KBM-7 (cell line): ENCODE measurements around the gene DDX19B.
"Not testable (repeated sequence)": the region's sequence is repeated elsewhere in the genome, so short reads cannot be mapped to it uniquely, and the experiment has no call there.

Experiments used
- DNase-seq: peaks from one replicate; pipeline ENCODE4 v3.0.0-alpha.2; 2015
- in situ Hi-C: fragments of 300-500 bp; cut with MboI; formaldehyde crosslinking; loops from 2 replicates; pipeline ENCODE4 v1.14.3; 2020; ENCODE audit warnings: low sequenced_read_pairs, low pct_unique_long_range_greater_than_20kb, mixed read lengths

Gene DDX19B

DNA sequence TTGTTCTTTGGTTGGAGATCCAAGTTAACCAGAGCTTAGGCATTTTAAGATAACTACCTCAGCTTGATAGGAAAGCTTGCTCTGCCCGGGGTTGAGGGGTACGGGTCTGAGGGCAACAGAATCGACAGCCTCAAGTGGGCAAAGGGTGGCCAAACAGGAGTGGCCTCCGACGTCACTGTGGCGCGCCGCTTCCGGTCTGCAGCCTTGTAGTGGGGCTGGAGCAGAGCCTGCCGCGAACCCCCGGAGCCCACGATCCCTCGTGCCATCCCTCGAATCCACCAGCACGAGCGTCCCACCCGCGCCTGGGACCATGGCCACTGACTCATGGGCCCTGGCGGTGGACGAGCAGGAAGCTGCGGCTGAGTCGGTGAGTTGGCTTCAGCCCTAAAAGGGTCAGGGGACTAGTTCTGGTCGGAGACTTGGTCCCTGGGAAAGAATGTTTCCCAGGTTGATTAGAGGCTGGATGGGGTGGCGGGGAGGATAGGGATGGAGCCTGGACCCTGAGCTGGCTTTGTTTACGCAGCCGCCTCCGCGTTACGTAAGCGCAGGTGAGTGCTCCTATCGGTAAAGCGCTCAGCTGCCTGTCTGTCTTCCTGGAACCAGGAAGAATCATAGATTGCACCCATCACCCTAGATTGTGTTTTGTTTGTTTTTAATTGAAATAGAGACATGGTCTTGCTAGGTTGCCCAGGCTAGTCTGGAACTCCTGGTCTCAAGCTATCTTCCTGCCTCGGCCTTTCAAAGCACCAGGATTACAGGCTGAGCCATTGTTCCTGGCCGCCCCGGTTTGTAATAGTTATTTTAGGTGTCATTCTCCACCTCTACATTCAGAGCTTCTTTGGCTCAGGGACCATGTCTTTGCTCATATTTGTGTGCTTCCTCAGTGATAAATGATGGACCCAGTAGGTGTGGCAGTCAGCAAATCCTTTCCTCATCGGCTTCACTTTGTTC, at the start of gene DDX19B:
Gene DDX19B, plus strand, starts transcription at position 199 of the 951 bp plus-strand sequence. Its CDS starts 112 bp downstream, at position 311.
- in situ Hi-C loops = no loop called here
- no peak for DNase-seq

DNA sequence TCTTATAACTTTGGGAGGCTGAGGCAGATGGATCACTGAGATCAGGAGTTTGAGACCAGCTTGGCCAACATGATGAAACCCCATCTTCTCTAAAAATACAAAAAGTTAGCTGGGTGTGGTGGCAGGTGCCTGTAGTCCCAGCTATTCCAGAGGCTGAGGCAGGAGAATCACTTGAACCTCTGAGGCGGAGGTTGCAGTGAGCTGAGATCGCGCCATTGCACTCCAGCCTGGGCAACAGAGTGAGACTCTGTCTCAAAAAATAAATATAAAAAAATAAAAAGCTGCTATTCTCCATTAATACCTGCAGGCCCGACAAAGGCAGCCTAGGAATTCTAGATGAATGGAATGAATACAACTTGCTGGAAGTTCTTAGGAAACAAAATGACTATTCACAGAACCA, 49.3 kb upstream of the DDX19B start:
- DNase-seq, in situ Hi-C loops: not testable (repeated sequence)

DNA sequence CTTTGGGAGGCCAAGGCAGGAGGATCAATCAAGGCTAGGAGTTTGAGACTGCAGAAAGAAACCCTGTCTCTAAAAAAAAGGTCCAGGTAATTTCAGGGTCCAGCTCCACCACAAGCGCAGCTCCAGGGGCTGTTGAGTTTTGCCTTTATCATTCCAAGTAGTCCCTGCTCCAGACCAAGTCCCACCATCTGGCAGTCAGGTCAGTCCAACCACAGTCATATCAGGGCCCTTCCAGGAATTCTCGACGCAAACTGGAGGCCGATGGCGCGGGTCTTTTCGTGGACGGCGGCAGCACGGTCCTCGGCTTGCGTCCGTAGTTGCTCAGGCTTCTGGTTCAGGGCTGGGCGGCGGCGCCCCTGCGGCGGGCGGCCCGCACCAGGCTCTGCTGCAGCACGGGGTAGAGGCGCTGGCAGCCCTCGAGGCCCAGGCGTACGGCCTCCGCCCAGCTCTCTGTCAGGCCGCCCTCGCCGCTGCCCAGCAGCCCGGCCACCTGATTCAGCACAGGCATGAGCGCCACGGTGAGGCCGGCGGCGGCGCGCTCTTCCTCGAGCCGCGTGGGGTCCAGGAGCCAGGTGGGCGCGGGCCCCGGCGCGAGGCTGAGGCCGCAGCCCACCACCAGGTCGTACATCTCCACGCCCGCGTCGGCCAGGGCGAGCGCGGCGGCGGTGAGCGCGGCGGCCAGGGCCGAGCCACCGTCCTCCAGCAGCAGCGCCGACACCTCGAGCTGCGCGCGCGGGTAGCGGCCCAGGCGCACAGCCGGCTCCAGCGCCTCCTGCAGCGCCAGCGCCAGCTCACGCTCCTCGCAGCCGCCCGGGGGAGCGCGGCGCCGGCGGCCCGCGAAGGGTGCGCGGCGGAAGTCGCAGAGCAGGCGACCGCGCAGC, 48.0 kb upstream of the DDX19B start:
- DNase-seq = peak; percentile 48
- in situ Hi-C loops = no loop called here

DNA sequence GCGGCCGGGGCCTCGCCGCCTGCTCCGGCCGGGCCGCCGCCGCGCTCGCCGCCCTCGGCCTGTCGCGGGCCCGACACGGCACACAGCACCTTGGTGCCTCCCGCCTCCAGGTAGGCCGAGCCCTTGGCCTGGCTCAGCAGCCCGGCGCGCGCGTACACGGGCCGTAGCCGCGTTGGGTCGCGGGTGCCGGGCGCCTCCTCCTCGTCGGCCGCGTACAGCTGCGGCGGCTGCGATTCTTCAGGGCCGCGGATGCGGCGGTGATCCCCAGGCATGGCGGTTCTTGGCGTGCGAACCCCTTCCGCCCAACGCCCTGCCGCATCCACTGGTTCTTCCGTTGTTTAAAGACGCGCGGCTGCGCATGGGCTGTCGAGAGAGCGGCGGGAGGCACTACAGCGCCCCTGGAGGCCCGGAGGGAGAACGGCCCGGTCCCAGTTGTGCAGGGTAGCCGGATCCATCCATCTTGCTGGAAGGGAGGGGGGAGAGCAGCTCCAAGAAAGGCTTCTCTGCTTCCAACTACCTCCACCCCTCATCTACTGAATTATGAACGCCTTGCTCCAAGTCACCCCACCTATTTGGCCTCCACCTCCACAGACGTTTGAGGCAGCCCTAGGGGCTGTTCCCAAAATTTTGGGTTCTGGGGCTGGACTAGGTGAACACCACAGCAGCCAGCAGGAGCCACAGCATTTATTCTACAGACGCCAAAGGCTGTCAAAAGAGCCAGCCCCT, 47.2 kb upstream of the DDX19B start, which contains the start of gene EXOSC6:
Gene EXOSC6, minus strand, starts transcription at position 312 of the 726 bp plus-strand sequence. Its CDS starts 40 bp downstream, at position 272.
- DNase-seq = peak; percentile 96
- in situ Hi-C loops = no loop called here

DNA sequence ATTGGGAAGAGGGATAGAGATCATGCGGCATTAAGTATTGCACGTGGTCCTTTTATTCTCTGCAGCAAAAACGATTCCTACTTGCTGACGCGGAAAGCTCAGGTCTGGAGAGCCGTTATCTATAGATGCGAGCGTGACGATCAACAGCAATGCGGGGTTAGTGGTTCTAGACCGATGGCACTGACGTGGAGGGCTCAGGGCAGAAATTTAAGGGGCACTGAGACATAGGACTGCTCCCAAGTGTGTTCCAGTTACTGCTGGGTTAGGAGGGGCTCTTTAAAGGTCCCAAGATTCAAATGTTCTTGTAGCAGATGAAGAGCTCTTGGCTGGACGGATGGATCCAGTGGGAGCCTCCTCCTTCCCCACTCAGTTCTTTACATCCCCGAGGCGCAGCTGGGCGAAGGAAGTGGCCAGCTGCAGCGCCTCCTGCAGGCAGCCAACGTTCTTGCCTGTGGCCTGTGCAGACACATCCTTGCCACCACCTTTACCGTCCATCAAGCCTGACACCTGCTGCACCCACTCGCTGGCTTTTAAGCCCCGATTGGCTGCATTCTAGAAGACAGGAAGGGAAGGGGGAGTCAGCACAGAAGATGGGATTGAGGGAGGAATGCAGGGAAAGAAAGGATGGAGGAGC, 46.5 kb upstream of the DDX19B start:
- in situ Hi-C loops = no loop called here
- peak; percentile 24 for DNase-seq

DNA sequence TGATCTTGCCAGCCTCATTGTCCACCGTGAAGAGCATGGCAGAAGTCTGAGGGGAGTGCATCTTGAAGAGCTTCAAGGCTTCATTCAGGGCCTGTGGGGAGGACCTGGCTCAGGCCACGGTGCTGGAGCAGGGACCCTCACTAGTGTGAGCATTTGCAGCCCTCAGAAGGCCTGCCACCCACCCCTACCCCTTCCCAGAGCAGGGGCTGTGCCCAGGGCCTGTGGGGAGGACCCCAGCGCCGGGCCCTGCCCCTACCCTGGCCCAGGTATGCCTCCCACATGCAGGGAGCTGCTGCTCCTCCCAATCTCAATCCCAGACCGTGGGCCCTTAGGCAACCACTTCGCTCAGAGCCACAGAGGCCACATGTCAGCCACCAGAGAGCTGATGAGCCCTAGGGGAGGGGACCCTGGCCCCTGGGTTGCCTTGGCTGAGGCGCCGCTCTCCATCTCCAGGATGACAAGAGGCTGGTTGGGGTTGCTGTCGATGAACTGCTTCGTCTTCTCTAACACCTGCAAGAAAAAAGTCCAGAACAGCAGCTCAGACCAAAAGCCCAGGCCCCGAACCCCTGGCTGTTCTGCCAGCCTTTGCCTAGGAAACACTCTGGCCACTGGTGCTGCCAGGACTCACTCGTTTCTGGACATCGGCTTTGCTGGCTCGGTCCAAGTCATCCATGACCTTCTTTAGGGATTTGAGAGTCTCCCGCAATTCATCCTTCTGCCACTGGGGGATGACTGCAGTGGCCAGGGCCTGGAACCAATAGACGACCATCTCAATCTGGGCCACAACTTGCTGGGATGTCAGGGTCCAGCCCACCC, 45.5 kb upstream of the DDX19B start:
- DNase-seq = peak; percentile 22
- in situ Hi-C loops = no loop called here

DNA sequence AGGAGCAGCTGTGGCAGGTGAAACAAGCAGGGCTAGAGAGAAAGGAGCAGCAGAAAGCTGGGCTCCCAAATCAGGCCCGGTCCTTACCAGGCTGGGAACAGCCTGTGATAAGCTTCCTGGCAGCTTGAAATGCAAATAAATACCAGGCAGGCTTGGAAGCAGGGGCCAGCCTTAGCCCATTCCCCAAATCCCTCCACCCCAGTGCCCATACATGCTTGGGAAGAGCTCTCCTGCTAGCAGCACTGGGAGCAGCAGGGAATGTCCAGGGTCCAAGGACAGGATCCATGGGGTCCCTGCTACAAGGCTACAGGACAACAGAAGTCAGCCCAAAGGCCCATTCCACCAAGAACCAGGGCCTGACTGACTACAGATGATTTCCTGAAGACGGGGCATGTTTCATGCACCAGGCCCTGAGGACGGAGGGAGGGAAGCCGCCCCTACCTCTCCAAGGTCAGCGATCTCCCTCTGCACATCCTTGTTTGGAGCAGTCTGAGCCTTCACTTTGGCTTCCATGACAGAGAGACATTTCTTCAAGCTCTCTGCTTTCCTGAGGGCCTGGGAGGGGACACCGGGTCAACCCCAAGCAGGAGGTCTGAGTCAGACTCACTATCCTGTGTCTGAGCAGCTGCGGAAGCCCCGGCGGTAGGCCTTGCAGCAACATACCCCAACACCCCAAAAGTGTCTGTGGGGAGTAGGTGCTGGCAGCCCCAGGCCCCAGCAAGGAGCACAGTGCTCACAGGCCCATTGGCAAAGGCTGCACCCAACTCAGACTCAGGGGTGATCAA, 44.6 kb upstream of the DDX19B start:
- no peak for DNase-seq
- in situ Hi-C loops = no loop called here

DNA sequence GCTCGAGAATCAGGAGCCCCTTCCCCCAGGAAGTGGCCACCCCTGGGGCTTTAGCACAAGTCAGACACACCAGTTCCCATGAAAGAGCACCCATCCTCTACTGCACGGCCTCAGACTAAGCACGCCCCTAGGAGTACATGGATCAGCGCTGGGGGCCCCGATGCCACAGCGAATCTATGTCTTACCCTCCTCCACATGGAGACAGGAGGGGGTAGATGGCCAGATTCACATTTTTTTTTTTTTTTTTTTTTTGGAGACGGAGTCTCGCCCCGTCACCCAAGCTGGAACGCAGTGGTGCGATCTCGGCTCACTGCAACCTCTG, 44.1 kb upstream of the DDX19B start:
- in situ Hi-C loops = no loop called here
- DNase-seq = no peak

DNA sequence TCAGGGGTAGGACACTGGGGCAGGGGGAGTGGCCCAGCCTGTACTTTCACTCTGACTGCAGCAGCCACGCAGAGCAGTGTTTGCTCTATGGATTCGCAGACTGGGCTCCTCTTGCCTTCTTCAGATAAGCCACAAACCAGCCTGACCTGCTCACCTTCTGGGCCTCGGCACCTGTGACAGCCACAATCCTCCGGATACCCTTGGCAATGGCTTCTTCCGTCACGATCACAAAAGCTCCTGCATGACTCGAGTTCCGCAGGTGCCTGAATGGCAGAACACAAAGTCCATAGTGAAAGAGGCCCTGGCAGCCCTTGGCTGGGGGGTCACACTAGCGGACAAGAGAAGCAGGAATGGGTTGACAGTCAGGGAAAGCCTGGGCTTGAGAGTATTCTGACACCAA, 43.4 kb upstream of the DDX19B start:
- in situ Hi-C loops = no loop called here
- no peak for DNase-seq

DNA sequence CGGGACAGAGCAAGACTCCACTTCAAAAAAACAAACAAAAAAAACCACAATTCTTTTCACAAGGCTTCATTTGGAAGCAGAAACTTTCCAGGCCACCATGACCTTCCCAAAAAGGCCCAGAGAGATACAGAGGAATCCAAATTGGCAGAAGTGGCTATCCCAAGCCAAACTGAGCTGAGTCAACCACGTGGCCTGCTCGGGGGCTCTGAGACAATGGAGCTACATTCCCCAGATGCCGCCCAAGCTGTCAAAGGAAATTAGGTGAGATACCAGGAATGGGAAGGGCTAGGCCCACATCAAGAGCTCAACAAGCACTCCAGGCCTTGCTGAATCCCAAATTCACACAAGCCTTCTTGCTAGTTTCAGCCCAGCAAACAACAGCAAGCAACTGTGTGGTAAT, 41.6 kb upstream of the DDX19B start:
- in situ Hi-C loops = no loop called here
- DNase-seq = no peak

DNA sequence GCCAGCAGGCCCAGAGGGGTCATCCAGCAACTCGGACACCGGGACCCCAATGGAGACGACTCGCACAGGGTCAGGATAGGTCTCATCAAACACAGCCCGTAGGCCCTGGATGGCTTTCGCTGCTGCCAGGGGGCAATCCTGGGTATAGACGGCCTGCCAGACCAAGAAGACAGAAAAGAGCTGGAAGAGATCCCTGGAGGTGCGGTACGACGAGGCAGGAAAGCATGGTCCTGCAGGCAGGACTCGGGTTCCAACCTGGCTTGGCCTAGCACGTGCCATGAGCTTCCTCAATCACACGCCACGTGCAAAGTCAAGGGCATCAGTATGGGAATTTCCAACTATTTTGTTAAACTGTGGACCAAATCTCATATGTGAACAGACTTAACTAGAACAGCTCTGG, 40.9 kb upstream of the DDX19B start:
- in situ Hi-C loops = no loop called here
- DNase-seq = no peak

DNA sequence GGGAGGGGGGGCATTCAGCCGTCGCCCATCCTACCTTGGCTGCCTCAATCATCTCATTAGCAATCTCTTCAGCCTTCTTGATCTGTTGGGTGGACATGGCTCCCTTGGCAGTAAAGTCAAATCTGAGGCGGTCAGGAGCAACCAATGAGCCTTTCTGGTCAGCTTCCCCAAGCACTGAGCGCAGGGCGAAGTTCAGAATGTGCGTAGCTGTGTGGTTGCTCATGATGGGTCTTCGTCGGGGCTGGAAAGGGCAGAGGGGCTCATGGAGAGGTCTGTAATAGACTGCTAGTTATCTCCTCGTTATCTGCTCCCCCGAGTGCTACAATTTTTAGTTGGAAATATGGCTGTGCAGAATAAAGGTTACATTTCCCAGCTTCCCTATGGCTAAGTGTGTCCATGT, 40.0 kb upstream of the DDX19B start:
- no peak for DNase-seq
- in situ Hi-C loops = no loop called here

DNA sequence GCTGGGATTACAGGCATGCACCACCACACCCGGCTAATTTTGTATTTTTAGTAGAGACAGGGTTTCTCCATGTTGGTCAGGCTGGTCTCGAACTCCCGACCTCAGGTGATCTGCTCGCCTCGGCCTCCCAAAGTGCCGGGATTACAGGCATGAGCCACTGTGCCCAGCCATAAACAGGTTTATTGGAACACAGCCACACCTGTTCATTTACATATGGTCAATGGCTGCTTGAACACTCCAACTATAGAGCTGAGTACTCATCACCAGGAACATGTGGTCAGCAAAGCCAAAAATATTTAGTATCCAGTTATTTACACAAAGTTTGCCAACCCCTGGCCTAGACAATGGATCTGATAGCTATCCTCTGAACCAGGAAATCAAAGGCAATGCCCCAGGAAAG, 39.1 kb upstream of the DDX19B start:
- DNase-seq, in situ Hi-C loops: not testable (repeated sequence)

DNA sequence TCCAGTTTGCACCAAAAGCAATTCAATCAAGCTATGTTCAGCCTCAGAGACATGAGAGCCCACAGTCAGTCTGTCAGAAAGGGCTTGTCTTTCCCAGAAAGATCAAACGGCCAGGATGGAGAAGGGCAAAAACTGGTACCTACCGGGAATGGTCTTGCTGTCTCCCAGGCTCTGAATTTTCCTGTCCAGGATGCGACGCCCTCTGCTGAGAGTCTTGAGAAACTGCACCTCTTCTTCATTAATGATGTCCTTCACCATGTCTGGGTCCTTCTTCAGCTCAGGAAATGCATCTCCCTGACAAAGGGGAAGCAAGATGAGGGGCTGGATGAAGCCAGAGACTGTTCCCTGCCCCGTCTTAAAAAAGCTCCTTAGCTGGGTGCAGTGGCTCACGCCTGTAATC, 31.5 kb upstream of the DDX19B start:
- in situ Hi-C loops = no loop called here
- peak; percentile 73 for DNase-seq

DNA sequence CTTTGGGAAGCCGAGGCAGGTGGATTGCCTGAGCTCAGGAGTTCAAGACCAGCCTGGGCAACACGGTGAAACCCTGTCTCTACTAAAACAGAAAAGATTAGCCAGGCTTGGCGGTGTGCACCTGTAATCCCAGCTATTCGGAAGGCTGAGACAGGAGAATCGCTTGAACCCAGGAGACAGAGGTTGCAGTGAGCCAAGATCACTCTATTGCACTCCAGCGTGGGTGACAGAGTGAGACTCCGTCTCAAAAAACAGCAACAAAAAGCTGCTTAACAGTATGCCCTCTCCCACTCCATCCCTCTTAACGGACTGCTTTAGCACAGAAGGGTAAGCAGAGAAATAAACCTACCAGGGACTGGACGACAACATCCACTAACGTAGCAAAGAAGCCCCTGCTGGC, 31.1 kb upstream of the DDX19B start:
- in situ Hi-C loops, DNase-seq: not testable (repeated sequence)

DNA sequence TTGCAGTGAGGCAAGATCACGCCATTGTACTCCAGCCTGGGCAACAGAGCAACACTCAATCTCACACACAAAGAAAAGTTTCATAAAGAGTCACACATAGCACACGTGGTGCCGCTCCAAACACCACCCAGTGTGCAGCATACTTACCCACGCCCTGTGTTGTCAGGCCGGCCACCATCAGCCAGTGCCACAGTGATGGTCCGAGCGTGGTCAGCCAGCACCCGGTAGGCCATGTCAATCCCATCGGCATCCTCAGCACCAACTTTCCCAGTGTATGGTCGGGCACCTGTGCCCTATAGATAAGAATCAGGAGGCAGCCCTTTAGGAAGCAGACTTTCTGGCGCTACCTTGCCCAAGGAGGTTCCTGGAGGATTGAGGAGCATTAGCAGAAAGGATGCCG, 29.5 kb upstream of the DDX19B start:
- no peak for DNase-seq
- in situ Hi-C loops = no loop called here

DNA sequence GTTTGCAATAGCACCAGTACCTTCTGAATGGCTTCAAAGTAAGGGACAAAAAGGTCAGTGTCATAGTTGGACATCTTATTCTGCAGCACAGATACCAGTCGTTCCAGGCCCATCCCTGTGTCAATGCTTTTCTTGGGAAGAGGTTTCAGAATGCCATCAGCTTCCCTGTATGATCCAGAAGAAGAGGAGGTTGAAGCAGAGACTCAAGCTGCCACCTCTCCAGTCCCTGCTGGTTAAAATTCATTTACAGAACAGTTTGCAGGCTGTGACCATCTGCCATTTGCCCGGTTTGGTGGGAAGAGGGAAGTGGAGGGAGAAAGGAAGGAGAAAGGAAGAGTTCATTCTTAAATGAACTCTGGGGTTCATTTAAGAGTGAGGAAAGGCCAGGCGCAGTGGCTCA, 28.8 kb upstream of the DDX19B start:
- DNase-seq = no peak
- in situ Hi-C loops = no loop called here
